ENCODE data around the gene PEF1. TPM values are rescaled to one million over a fixed set of nuclear protein-coding genes. Genes with fewer than 3 reads are reported as not detected.

The PEF1 gene
- total RNA-seq, 4 donors from 2014 or later: 71.3 to 109 (median 88.7) TPM

GRCh38 chr1:31632649-31633048 lies 12.0 kb downstream of the PEF1 start:
- WGBS, 2 donors (ENCODE audit: low coverage in 1 of 2): 100% methylated on average over 1 of the region's 3 CpGs; no CpG with 5 or more reads in 1 of the 2 donors
- Histone ChIP-seq H3K36me3 (peaks cover 0 to 82% of the 10 kb centered on the region in 2 donors), H3K27ac (no peak overlapping the region), H3K27me3 (no peaks in the 10 kb centered on the region), H3K9me3 (no peaks in the 10 kb centered on the region), H3K4me3 (no peak overlapping the region), H3K4me1 (peaks cover 0 to 27% (median 0%) of the 10 kb centered on the region in 3 donors)
- TF ChIP-seq POLR2AphosphoS5 (IDR thresholded peaks at IDR 0.05): no peak
- no peak for TF ChIP-seq POLR2A (IDR thresholded peaks at IDR 0.05)
- TF ChIP-seq CTCF (IDR thresholded peaks at IDR 0.05): no peak
- TF ChIP-seq EP300 (IDR thresholded peaks at IDR 0.05): no peak
- no peak for ATAC-seq

GRCh38 chr1:31628931-31629556 lies 15.6 kb downstream of the PEF1 start:
- Histone ChIP-seq H3K4me3 (no peak overlapping the region), H3K36me3 (peaks cover 0 to 74% of the 10 kb centered on the region in 2 donors), H3K4me1 (peaks cover 0 to 28% (median 0%) of the 10 kb centered on the region in 3 donors), H3K27me3 (no peaks in the 10 kb centered on the region), H3K27ac (peak overlapping the region in 2 of 4 donors; percentile 53 to 75), H3K9me3 (no peaks in the 10 kb centered on the region)
- TF ChIP-seq POLR2A (IDR thresholded peaks at IDR 0.05) (no peak), CTCF (IDR thresholded peaks at IDR 0.05) (no peak), EP300 (IDR thresholded peaks at IDR 0.05) (no peak), POLR2AphosphoS5 (IDR thresholded peaks at IDR 0.05) (no peak)
- WGBS, 2 donors (ENCODE audit: low coverage in 1 of 2): 72 to 74% methylated on average over 4 to 6 of the region's 6 CpGs
- ATAC-seq: no peak

DNA sequence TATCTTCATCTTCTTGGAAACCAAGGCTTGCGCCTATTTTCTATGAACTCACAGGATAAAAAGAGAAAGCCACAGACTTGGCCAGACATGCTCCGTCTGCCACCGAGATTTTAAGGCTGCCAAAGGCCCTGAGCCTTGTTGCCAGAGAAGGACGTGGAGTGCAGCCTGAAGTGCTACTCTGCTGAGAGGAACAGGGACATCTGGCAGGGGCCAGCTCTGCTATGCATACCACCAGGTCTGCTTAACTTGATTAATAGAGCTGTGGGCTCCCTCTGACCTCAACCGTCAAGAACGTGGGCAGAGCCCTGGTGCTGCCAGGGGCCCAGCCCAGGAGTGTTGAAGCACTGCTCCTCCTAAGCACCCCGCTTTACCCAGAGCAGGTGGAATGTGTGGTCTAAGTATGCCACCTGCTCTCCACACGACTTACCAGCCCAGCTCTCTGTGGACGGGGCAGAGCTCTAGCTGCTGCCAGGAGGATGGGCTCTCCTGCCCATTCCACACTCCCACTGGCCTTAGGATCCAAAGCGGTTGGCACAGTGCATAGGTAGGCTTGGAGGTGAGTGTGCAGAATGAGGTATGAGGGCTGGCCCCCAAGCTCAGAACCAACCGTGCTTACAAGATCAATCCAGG lies 16.6 kb downstream of the PEF1 start:
- TF ChIP-seq EP300 (IDR thresholded peaks at IDR 0.05) (no peak), POLR2AphosphoS5 (IDR thresholded peaks at IDR 0.05) (peak; percentile 52)
- H3K4me1 ChIP-seq: peaks cover 0 to 28% (median 0%) of the 10 kb centered on the region in 3 donors
- H3K27me3 ChIP-seq: no peaks in the 10 kb centered on the region
- H3K4me3 ChIP-seq: no peak overlapping the region
- H3K36me3 ChIP-seq: peaks cover 0 to 64% of the 10 kb centered on the region in 2 donors
- H3K27ac ChIP-seq: peak overlapping the region in 3 of 4 donors; percentile 21 to 75 (median 53)
- no peaks in the 10 kb centered on the region for H3K9me3 ChIP-seq
- WGBS, 2 donors (ENCODE audit: low coverage in 1 of 2): 40% methylated on average over 3 of the region's 11 CpGs; no CpG with 5 or more reads in 1 of the 2 donors
- ATAC-seq: peak; percentile 62

DNA sequence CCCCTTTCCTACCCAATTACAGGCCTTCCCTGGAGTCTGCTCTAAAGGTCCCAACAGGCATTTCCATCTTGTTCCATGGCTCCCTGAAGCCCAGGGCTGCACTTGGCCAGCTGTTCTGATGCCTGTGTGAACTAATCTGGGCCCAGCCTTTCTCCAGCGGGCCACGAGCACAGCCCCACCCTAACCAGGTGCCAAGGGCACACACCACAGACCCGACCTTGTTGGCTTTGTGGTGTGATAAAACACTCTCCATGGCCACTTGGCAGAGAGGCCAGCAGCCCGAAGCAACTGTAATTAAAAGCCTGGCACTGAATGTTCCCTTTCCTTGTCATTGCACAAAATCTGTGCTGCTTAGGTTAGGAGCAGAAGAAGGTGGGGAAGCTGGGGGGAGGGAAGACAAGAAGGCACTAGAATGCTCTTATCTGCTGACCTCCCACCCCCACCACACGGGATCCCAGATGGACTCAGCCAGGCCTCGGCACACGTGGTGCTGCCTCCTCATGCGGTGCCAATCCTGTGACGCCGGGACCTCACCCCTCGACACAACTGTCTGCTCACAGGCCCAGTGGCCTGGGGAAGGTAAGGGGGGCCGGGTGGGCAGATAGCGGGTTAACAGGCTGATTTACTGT lies 17.3 kb downstream of the PEF1 start:
- ATAC-seq: peak; percentile 34
- TF ChIP-seq POLR2AphosphoS5 (IDR thresholded peaks at IDR 0.05) (peak; percentile 59), CTCF (IDR thresholded peaks at IDR 0.05) (no peak), POLR2A (IDR thresholded peaks at IDR 0.05) (no peak), EP300 (IDR thresholded peaks at IDR 0.05) (no peak)
- Histone ChIP-seq H3K9me3 (no peaks in the 10 kb centered on the region), H3K36me3 (peaks cover 0 to 58% of the 10 kb centered on the region in 2 donors), H3K27me3 (no peaks in the 10 kb centered on the region), H3K27ac (peak overlapping the region in 3 of 4 donors; percentile 21 to 75 (median 53)), H3K4me3 (no peak overlapping the region), H3K4me1 (peaks cover 0 to 28% (median 0%) of the 10 kb centered on the region in 3 donors)
- no CpG with 5 or more reads among the region's 13 CpGs for WGBS, 2 donors (ENCODE audit: low coverage in 1 of 2)

All from gastroesophageal sphincter (tissue), 4 donors.